ENCODE data around the gene HOTAIR.

DNA sequence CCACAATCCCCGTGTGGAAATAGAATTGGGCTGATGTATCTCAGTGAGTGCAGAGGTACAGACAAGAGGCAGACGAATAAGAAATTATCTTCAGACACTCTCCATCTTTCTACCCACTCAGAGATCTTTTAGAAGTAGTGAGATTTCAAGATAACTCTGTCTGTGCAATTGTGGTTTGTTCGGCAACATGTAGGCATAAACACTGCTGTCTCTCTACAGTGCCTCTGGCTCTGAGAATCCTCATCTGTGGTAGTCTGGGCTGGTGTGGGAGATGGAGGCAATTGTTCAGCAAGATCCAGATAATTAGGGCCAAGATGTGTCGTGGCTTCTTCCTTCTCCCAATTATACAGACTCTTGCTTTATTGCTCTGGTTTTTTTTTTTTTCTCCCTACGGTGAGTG lies 33.0 kb downstream of the HOTAIR start:
- TF ChIP-seq, protein P1, sequence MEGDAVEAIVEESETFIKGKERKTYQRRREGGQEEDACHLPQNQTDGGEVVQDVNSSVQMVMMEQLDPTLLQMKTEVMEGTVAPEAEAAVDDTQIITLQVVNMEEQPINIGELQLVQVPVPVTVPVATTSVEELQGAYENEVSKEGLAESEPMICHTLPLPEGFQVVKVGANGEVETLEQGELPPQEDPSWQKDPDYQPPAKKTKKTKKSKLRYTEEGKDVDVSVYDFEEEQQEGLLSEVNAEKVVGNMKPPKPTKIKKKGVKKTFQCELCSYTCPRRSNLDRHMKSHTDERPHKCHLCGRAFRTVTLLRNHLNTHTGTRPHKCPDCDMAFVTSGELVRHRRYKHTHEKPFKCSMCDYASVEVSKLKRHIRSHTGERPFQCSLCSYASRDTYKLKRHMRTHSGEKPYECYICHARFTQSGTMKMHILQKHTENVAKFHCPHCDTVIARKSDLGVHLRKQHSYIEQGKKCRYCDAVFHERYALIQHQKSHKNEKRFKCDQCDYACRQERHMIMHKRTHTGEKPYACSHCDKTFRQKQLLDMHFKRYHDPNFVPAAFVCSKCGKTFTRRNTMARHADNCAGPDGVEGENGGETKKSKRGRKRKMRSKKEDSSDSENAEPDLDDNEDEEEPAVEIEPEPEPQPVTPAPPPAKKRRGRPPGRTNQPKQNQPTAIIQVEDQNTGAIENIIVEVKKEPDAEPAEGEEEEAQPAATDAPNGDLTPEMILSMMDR (IDR thresholded peaks at IDR 0.05; ENCODE audit: poor library complexity, severe bottlenecking) = no peak
- TF ChIP-seq EZH2 (IDR thresholded peaks at IDR 0.05; ENCODE audit: borderline replicate concordance, insufficient read depth, low read length, poor library complexity, severe bottlenecking) (no peak), POLR2AphosphoS5 (IDR thresholded peaks at IDR 0.05) (no peak)
- TF ChIP-seq, protein P2, sequence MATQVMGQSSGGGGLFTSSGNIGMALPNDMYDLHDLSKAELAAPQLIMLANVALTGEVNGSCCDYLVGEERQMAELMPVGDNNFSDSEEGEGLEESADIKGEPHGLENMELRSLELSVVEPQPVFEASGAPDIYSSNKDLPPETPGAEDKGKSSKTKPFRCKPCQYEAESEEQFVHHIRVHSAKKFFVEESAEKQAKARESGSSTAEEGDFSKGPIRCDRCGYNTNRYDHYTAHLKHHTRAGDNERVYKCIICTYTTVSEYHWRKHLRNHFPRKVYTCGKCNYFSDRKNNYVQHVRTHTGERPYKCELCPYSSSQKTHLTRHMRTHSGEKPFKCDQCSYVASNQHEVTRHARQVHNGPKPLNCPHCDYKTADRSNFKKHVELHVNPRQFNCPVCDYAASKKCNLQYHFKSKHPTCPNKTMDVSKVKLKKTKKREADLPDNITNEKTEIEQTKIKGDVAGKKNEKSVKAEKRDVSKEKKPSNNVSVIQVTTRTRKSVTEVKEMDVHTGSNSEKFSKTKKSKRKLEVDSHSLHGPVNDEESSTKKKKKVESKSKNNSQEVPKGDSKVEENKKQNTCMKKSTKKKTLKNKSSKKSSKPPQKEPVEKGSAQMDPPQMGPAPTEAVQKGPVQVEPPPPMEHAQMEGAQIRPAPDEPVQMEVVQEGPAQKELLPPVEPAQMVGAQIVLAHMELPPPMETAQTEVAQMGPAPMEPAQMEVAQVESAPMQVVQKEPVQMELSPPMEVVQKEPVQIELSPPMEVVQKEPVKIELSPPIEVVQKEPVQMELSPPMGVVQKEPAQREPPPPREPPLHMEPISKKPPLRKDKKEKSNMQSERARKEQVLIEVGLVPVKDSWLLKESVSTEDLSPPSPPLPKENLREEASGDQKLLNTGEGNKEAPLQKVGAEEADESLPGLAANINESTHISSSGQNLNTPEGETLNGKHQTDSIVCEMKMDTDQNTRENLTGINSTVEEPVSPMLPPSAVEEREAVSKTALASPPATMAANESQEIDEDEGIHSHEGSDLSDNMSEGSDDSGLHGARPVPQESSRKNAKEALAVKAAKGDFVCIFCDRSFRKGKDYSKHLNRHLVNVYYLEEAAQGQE (IDR thresholded peaks at IDR 0.05; ENCODE audit: borderline replicate concordance) = no peak
